Left cardiac atrium (tissue), 4 donors: ENCODE measurements around the gene ALG13. TPM values are rescaled to one million over a fixed set of nuclear protein-coding genes. Genes with fewer than 3 reads are reported as not detected.
"Not testable (repeated sequence)": the region's sequence is repeated elsewhere in the genome, so short reads cannot be mapped to it uniquely, and the experiment has no call there.

Source experiments
- ATAC-seq, 2 donors: fragments of 200-7000 bp; cut with Tn5 transposase; one replicate each; pipeline ENCODE4 v1.9.1; 2020; ENCODE audit warnings: mild to moderate bottlenecking in 2 of 2, moderate library complexity in 2 of 2
- DNase-seq: peaks from one replicate; pipeline ENCODE4 v3.0.0-alpha.2; 2020
- intact Hi-C, 2 donors: fragments of 100-400 bp; cut with DNase I; formaldehyde crosslinking; loops; one replicate each; pipeline versions ENCODE4 v1.14.1 to v1.15.1; 2022 to 2023
- total RNA-seq, 2 donors: library from RNA; stranded (reverse); fragmentation: NEBNext Ultra II Directional; extraction: Animal tissue kit (Norgen Biotek cat#: 25700); gene quantifications; one replicate each; pipeline ENCODE4 v1.2.1, GENCODE V29; 2021
- donor health status: DM: no; HTN: yes; CAD: no.
- donor health status: DM: no; HTN: yes; CAD: no; lungs with severe emphysema.
- donor health status: DM: yes; HTN: yes; CAD: no.
- donor health status: Dilated cardiomyopathy.

ALG13 gene
- total RNA-seq, 2 donors from 2014 or later: 21.6 to 29.3 TPM

GRCh38 chrX:111742018-111742417 is 61.0 kb downstream of the ALG13 start:
- intact Hi-C loops: no loop called here
- ATAC-seq: no peak
- no peak for DNase-seq

DNA sequence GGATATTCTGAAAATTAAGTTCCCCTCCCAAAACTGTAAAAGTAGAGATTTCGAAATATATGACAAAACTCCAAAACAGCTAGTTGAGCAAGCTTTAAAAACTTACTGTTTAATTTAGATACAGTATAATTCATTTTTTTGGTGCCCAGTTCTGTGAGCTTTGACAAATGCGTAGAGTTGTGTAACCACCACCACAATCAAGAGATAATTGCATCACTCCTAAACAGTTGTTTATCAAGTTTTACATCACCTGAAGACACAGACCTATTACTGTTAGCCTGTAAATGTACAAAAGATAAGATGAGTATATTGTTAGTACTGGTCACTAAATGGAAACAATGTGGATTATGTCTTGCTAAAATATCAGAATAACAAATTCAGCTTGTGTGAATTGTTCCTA is 62.3 kb downstream of the ALG13 start:
- DNase-seq (no peak), ATAC-seq (no peak)
- intact Hi-C loops: no loop called here

DNA sequence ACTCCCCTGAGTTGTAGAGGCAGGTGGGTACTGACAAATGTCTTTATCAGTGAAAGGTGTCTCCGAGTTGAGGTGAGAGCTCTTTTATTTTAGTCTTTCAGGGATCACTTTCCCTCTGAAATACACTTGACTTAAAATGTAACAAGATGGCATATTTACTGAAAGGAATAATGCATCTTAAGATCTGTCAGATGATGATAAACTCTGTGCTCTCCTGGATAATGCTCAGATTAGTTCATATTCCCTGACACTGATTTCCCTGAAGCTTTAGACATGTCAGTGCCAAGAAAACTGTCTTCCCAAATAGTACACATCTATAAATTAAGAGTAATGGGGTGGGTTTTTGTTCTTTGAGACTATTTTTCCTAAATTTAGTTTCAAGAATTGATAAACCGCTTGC is 75.5 kb downstream of the ALG13 start:
- no peak for DNase-seq
- intact Hi-C loops: no loop called here
- ATAC-seq: no peak

DNA sequence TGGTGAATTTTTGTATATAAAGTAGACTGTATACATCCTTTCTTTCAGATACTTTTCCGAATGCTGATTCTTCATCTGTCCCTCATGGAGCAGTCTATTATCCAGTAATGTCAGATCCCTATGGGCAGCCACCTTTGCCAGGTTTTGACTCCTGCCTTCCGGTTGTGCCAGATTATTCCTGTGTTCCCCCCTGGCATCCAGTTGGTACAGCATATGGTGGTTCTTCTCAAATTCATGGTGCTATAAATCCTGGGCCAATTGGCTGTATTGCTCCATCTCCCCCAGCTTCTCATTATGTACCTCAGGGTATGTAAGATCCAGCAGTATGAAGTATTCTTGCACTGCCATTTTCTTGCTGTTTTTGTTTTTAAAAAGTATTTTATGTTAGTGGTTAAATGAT is 78.7 kb downstream of the ALG13 start:
- intact Hi-C loops: no loop called here
- DNase-seq (no peak), ATAC-seq (no peak)

DNA sequence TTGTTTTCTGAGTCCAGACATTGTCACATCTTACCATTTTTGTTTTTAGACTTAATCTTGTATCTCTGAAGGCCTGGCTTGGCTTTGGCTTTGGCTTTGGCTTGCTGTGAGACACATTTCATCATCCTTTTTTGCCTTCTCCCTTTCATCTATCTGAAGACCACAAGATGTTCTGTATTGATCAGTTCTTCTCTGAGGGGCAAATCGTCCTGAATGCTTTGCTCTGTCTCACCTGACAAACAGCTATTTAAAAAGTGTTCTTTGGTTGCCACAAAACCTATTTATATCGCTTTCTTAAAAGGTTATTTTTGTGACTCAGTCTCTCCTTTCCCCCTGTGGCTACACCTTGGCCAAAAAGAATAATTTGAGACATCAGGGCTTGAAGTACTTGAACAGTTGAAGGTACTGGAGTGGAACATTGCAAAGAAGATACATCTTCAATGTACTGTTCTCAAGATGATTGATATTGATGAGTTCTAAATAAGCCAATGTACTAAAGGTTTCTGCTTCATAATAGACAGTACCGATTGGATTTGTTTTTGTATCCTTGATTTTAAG is 80.7 kb downstream of the ALG13 start:
- DNase-seq (no peak), ATAC-seq (no peak)
- intact Hi-C loops: no loop called here

DNA sequence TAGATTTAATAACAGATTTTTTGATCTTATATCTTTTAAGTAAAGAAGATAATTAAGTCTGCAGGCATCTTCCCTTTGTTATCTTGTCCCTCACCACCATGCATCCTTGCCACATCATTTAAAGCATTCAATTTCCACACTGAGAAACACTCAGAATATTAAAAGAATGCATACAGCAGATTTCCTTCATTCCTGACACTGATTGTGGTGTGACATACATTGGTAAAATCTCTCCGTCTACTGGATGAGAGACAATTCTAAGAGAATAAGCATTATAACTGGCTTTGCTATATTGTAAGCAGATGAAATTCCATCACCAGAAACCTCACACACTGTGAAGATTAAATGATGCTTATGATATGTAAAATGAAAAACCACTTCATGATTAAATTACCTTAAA is 97.6 kb downstream of the ALG13 start:
- intact Hi-C loops: no loop called here
- no peak for ATAC-seq
- no peak for DNase-seq

DNA sequence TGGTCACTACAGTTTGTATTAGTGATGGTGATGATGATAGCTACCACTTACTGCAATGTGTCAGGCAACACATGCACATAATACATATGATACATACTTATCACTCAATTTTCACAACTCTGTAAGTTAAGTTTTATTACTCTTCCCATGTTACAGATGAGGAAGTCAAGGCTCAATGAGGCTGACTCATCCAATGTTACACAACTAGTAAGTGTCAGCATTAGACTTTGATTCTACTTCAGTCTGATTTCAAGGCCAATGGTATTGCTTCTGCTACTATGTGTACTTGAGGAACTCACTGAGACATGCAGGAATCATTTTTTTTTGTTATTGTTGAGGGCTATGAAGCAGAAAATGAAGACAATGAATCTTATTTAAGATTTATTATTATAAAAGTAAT is 98.6 kb downstream of the ALG13 start:
- intact Hi-C loops: no loop called here
- no peak for DNase-seq
- ATAC-seq: no peak

DNA sequence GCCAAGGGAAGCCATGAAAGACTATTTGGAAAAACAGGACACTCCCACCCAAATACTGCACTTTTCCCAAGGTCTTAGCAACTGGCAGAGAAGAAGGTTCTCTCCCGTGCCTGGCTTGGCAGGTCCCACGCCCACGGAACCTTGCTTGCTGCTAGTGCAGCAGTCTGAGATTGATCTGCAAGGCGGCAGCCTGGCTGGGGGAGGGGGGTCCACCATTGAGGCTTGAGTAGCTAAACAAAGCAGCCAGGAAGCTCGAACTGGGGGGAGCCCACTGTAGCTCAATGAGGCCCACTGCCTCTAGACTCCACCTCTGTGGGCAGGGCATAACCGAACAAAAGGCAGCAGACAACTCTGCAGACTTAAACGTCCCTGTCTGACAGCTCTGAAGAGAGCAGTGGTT is 103.7 kb downstream of the ALG13 start:
- no peak for ATAC-seq

GRCh38 chrX:111790054-111790453 is 109.1 kb downstream of the ALG13 start:
- ATAC-seq, DNase-seq, intact Hi-C loops: not testable (repeated sequence)

More for the DNA sequence above, 103.7 kb downstream of the ALG13 start:
- intact Hi-C loops: no loop called here
- DNase-seq: no peak

Other genes with a start within 250 kb of the ALG13 start
- gene SERTM2, start 169.5 kb upstream of the ALG13 start, total RNA-seq: not detected
- under 1 TPM in 1 of 2 donors, not detected in 1; 0.15 TPM for gene TRPC5OS, start 195.0 kb downstream of the ALG13 start, total RNA-seq